Panc1 (cell line): Measurements from ENCODE around the gene OR52D1.

Experiments
- POLR2AphosphoS5 ChIP-seq: IDR thresholded peaks from 2 replicates; pipeline ENCODE4 v1.6.1; 2012; ENCODE audit warnings: mild to moderate bottlenecking, low read depth, low read length, moderate library complexity
- SIN3A ChIP-seq: IDR thresholded peaks from 2 replicates; pipeline ENCODE4 v1.6.1; 2012; ENCODE audit warnings: low read depth, mild to moderate bottlenecking, low read length, moderate library complexity, borderline replicate concordance; ENCODE audit not compliant: insufficient read depth
- TCF7L2 ChIP-seq: IDR thresholded peaks from 2 replicates; pipeline ENCODE4 v1.6.1; 2011; ENCODE audit warnings: mild to moderate bottlenecking, low read depth, low read length, inconsistent platforms
- TF ChIP-seq, protein P1 (sequence below): fragments of 450-650 bp; IDR thresholded peaks from 2 replicates; pipeline ENCODE4 v1.5.1; 2017; ENCODE audit warnings: mild to moderate bottlenecking

DNA sequence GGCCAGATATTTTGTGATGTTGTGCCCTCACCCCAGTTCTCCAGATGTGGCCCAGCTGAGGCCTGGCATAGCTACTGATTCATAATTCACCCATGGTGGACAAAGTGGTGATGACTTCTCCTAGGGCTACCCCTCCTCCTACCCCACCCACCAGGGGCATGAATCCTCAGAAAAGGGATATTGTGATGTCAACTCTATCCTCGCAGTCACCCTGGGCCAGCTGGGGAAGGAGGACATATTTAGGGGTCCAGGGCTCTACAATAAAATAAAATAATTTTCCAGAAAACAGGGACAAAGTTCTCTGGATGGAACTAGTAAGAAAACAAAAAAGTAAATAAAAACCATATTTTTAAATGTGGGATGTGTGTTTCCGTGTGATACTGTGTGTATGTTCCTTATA is 28.1 kb downstream of the OR52D1 start, which contains the start of gene UBQLNL:
- TF ChIP-seq POLR2AphosphoS5 (no peak), SIN3A (no peak), TCF7L2 (no peak)
- TF ChIP-seq, protein P1, sequence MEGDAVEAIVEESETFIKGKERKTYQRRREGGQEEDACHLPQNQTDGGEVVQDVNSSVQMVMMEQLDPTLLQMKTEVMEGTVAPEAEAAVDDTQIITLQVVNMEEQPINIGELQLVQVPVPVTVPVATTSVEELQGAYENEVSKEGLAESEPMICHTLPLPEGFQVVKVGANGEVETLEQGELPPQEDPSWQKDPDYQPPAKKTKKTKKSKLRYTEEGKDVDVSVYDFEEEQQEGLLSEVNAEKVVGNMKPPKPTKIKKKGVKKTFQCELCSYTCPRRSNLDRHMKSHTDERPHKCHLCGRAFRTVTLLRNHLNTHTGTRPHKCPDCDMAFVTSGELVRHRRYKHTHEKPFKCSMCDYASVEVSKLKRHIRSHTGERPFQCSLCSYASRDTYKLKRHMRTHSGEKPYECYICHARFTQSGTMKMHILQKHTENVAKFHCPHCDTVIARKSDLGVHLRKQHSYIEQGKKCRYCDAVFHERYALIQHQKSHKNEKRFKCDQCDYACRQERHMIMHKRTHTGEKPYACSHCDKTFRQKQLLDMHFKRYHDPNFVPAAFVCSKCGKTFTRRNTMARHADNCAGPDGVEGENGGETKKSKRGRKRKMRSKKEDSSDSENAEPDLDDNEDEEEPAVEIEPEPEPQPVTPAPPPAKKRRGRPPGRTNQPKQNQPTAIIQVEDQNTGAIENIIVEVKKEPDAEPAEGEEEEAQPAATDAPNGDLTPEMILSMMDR: no peak
